GM11168 (cell line): ENCODE results near the gene PPFIBP2.

Source experiments
- in situ Hi-C: fragments of 300-500 bp; cut with MboI; formaldehyde crosslinking; loops from one replicate; pipeline ENCODE4 v1.12.0; 2022; ENCODE audit warnings: low sequenced_read_pairs; ENCODE audit not compliant: unreplicated experiment

The PPFIBP2 gene

DNA sequence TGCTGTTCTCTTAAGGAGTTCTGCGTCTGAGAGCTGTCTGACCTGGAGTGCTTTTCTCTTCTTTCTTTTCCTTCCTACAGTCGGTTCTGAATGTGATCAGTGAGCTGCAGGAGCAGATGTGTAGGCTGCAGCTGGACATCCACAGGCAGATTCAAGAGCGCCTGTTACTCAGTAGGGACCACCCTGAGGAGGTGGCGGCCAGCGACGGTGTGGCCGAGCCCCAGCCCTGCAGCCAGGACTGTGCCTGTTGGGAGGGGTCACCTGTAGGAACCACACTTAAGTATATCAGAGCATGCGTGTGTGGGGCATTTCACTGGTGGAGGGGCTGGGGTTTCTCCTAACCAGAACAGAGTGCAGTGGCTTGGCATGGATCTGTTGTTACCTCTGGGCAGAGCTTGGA is 103.2 kb downstream of the PPFIBP2 start:
- in situ Hi-C loops: no loop called here

DNA sequence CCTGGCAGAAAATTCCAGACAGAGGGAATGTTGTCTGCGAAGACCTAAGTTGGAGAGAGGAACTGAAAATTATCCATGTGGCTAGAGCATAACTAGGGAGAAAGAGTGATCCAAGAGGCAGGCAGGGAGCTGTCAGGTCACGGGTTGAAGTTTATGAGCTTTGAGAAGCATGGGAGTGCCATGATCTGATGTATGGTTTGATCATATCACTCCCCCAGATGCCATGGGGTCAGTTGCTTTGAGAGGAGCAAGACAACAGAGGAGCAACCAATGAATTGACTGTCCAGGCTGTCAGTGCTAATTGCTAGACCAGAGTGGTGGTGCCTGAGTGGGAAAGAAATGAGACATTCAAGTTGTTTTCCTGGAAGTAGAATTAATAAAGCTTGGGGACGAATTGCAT is 105.5 kb downstream of the PPFIBP2 start:
- in situ Hi-C loops: no loop called here

DNA sequence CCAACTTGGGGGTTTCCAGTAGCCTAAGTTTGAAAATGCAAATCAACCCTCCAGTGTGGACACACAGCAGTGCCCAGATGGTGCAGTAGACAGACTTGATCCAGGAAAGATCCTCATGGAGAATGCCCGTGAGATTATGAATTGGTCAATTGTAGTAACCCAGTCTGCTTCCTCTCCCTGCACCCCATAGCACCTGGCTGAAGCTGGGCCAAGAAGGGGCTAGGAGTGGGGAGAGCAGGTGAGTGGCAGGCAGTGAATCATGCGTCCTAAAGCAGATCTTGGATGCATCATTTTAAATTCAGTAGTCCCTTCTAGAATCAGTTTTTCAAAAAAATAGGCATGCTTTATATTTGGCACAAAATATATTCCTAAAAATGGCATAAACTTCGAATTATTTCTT is 107.3 kb downstream of the PPFIBP2 start:
- in situ Hi-C loops: no loop called here

DNA sequence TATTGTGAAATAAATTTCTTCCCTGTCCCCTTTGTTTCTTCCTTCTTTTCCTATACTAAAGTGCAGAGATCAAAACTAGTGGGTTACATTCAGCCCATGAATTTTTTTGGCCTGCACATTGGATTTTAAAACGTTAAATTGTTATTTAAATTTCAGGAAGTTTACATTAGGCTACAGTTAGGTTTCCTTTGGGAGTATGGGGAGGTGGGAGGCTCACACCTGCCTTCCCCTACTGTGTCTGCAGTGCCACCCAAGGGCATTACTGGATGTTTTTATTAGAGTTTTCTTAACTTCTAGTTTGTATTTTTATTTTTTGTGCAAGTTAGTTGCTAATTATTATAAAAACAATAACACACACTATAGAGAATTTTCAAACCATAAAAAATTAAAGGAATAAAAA is 107.8 kb downstream of the PPFIBP2 start:
- in situ Hi-C loops: no loop called here

DNA sequence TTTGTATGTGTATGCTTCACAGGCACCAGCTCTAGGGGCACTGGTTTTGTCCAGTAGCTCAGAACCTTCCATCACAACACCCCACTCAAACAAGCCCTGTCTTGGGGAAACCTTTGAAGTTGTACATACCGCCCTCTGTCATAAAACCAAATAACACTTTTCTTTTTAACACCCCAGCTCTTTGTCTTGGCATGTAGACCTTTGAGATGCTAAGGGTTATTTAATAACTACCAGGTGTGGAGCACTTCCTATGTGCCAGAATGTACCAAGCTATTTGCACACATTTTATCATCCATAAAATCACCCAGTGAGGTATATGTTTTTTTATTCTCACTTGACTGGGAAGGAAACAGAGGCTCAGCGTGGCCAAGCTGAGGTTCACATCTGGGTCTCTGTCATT is 108.9 kb downstream of the PPFIBP2 start:
- in situ Hi-C loops: no loop called here

DNA sequence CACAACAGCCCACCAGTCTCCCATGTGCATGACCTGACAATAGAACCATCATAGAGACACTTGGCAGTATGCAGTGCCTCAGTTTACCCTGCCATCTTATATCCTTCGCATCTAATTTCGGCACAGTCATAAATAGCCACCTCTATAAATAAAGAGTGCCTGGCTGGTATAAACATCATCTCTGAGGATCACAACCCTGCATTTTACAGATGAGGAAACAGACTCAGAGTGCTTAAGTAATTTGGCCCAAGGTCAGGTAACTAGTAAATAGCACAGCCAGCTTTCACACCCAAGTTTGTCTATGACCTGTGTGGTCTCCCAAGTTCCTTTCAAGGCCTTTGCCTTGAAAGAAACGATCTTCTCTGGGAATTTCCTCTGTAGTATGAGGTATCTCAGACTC is 114.9 kb downstream of the PPFIBP2 start:
- in situ Hi-C loops: no loop called here

DNA sequence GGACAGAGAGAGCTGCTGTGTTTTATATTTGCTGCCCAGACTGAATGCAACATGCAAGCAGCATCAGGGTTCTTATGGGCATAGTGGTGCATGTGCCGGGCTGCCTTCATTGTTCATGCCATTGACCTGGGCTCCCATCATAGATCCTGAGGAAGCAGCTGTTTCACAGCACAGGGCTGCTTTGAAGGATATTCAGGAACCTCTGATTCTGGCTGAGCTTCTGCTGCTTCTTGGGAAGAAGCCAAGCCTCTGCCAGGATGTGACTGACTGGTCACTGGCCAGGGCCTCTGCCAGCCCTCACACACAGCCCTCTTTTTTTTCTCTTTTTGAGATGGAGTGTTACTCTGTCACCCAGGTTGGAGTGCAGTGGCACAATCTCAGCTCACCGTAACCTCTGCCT is 116.2 kb downstream of the PPFIBP2 start:
- in situ Hi-C loops: no loop called here

DNA sequence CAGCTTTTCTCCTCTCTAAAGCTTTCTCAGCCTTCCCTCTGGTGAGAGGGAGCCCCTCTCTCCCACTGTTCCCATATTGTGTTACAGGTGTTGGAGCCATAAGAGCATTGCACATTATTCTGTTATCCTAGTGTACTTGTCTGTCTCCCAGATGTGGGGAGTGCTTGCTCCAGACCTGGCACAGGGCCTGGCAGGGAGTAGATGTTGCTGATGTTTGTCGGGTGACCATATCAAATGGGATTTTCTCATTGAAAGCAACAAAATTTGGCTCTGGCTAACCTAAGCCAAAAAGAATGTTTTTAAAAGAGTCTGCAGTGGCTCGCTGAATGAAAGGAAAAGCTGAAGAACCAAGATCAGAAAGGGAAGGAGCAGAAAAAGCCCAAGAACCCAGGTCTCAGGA is 118.4 kb downstream of the PPFIBP2 start:
- in situ Hi-C loops: no loop called here

DNA sequence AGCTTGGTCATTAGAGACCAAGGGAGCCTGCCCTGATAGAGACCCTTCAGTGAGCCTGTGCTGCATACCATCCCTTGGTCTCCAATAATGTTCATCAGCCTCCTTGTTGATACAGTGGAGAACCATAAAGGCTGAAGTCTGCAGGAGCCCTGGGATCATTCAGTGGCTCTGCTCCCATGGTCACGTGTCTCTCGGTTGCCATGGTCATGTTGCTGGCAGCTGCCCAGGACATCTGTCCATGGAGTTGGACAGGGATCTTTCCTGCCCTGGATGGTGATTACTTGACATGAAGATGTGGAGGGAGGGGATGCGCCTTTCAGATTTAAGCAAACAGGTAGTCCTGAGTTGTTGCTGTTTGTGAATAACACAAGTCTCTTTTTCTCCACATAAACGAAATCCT is 121.3 kb downstream of the PPFIBP2 start:
- in situ Hi-C loops: no loop called here

DNA sequence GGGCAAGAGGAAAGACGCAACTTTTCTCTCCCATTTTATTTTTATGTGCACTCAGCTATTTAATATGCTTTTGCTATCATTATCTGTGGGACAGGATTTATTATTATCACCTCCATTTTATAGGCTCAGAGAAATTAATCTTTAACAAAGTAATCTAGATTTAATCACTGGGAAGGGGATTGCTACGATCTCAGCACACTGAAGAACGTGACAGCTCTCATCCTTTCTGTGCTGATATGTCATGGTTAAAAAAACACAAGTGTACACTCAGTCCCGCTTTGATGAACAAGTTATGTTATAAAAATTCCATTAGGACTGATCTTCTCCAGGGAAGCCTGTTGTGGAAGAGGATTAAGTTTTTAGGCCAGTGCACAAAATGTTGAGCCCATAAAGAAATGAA is 121.9 kb downstream of the PPFIBP2 start:
- in situ Hi-C loops: no loop called here

DNA sequence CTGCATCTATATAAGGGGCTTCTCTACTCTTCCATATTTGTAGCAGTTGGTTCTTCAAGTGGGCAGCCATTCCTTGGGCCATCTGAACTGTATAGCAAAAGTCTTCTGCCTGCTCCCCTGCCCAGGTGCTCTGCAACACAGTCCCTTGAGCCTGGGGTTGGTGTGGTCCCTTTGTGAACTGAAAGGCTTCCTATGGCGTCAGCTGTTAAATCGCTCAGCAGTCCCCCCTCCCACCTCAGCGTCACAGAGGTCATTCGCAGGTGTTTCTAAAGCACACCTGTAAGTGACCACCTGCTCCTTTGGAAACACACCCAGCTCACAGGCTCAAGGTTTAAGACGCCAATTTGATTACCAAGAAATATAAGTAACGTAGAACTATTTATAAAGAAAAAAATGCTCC is 122.6 kb downstream of the PPFIBP2 start:
- in situ Hi-C loops: no loop called here

DNA sequence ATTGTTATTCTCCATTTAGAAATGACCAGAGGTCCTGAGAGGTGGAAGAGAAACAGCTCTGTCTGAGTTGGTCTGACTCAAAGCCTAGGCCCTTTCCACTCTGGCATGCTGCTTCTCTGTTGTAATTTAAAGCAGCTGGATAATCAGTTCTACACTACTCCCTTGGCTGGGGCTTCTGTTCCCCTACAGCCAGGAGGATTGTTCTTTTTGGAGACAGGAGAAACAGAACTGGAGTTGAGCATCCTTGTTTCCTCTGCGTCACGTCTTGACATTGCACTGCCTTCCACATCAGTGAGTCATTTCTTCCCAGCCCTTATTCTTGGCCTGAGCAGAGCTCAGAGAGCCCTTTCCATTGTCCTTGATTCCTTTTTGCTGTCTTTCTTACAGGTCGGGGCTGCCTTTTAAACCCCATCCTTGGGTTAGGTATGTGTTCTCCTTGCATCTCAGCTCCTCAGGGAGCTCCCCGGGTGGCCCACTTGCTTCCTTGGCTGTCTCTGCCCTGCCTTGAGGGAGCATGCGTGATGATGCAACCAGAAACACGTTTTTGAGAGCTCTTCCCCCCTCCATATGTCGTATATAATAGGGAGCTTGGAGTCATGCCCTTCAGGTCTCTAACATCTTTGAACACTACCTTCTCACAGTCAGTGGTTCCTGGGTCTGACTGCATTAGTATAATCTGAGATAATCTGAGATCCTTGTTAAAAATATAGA is 123.8 kb downstream of the PPFIBP2 start:
- in situ Hi-C loops: no loop called here

DNA sequence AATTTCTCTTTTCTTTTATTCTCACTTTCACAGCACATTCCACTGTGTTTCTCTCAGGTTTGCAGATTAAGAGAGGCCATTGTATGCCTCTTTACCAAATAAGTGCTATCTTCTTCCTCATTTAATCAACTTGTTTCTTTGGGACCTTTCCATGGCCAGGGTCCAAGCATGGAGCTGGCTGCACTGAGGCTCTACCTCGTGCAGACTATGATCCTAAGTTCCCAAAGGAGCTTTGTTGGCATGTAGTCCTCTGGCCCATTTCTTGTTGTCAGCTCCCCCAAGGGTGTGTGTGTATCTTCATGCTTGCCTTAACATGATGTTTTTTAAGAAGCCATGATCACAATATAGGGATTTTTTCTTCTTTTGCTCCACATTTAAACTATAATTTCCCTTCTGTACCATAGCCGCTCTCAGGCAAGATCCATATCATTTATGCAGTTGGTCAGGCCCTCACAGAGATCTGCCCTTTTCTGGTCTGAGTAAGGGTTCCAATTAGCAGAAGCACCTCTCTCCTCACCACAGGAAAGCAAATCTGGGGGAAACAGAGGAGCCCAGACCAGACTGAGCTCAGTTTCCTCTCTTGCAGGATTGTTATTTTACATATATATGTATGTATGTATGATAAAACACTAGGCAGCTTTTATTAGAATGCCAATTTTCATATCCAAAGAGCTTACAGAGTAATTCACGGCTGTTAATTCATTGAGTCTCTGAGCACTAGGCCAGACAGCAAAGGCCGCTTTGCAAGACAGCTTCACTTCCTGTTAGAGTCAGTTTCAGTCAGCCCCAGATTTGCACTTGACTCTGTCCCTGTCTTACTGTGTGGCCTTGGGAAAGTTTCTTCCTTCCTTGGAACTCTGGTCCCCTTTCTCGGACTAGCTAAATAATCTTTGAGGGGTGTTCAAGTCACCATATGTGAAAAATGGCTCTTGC is 125.2 kb downstream of the PPFIBP2 start:
- in situ Hi-C loops: no loop called here

DNA sequence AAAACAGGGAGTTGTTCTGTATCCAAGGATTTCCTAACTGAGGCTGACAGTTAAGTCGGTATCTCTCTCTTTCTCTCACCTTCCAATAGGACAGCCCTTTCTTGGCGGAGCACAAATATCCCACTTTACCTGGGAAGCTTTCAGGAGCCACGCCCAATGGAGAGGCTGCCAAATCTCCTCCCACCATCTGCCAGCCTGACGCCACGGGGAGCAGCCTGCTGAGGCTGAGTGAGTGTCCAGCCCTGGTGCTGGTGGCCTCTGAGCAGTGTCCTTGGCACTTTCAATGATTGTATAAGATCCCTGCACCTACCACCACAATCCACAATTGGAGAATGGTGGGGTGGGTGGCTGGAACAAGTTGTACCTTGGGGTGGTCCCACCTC is 125.8 kb downstream of the PPFIBP2 start:
- in situ Hi-C loops: no loop called here

DNA sequence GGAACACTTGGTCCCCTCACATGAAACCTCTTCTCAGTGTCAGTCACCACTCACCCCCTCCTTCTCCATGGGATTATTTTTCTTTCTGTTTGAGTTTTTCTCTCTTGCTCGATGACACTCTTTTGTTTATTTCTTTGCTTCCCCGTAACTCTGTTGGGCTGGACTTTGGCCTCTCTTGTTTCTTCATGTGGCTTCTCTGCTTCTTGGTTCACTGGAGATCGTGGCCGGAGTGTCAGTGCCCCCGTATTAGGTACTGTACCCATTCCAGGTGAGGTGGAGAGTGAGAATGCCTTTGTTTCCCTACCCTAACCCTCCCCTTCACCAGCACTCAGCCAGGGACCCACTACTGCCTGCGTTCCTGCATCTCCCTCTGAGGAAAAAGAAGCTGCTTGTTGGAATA is 127.0 kb downstream of the PPFIBP2 start:
- in situ Hi-C loops: no loop called here

DNA sequence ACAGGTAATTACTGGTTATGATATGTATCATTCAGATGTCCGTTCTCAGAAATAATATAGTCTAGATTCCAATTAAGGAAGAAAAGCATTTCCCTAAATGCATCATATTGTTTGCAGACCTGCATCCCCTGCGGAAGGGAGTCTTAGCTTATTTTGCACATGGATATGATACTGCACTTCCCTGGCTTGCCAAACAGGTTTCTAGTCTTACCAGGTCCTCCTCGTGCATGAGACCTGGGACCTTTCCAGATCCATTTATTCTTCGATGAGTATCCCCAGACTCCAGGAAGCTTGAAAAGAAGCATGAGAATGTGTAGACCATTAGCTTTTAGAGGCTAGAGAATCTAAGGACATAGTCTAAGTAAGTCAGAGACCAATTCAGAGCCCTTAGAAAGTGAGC is 128.9 kb downstream of the PPFIBP2 start:
- in situ Hi-C loops: no loop called here

DNA sequence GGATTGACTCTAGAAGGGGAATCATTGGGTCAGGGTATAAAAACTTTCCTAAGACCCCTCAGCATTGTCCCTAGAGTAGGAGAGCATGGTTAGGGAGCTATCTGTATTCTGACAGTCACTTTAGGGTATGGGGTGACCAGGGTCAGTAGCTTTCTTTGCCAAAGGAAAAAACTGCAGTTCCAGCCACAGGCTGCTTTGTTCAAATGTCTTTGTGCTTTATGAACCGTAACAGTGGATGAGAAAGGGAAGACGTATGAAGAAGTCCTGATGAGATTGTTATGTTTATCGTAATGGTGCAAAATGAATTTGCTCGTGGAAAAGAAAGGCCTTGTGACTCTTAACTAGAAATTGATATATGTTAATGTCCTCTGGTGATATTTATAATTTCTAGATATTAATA is 129.5 kb downstream of the PPFIBP2 start:
- in situ Hi-C loops: no loop called here

DNA sequence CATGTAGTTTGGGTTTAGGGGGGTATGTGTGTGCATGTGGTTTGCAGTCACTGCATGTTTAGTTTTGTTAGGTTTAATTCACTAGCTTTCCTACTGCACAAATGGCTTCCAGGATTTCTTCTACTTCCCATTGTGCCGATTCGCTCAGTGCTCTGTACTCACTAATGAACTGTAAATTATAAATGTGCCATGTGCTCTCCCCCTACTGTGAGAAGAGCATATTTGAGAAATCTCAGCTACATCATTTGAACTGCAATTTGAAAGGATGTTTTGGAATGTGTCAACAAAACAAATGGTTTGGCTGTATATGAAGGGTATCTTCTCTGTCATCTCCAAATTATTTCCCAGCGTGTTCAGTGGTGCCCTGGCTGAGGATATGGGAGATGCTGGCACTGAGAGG is 131.4 kb downstream of the PPFIBP2 start:
- in situ Hi-C loops: no loop called here

DNA sequence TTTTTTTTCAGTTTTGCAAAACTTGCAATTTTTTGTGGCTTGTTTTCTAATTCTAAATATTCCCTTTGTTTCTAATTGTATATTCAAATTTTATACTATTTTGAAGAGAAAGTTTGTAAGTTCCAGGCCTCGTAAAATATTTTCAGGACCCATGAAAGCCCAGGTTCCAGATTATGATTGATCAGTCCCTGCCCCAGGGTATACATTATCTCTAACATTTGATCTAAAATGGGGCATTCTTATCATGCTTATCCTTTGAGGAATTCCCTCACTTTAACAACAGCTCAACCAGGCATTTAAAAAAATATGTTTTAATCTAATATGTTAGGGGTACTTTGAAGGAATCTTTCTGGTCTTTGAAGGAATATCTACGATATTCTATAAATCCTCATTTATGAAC is 133.1 kb downstream of the PPFIBP2 start:
- in situ Hi-C loops: no loop called here

DNA sequence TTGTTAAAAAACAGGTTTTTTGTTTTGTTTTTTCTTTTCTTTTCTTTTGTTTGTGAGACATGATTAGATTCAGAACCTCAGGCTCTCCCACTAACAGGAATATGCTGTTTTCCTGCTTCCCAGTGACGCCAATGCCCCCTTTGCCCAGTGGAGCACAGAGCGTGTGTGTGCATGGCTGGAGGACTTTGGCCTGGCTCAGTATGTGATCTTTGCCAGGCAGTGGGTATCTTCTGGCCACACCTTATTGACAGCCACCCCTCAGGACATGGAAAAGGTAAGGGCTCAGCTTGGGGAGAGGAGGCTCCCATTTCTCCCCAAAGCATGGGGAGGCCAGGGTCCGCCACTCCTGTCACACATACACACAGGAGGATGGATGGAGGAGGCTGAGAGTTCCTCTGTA is 134.5 kb downstream of the PPFIBP2 start:
- in situ Hi-C loops: no loop called here

DNA sequence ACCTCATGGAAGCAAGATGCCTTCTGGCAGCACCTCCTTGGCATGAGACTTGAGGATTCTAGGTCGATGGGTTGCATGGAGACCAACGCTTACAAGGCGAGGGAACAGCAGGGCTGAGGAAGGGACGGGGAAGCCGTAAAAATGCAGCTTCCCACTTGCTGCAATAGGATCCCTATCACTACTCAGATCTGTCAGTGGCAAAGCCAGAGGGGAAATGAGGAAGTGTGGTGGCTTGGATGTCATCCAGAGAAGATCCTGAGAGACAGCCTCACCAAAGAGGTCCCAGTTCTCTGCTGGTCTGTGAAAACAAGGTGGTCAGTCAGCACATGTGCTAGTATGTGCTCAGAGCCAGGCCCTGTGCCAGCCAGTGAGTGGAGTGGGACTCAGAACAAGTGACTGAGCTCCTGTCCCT is 137.3 kb downstream of the PPFIBP2 start:
- in situ Hi-C loops: no loop called here

DNA sequence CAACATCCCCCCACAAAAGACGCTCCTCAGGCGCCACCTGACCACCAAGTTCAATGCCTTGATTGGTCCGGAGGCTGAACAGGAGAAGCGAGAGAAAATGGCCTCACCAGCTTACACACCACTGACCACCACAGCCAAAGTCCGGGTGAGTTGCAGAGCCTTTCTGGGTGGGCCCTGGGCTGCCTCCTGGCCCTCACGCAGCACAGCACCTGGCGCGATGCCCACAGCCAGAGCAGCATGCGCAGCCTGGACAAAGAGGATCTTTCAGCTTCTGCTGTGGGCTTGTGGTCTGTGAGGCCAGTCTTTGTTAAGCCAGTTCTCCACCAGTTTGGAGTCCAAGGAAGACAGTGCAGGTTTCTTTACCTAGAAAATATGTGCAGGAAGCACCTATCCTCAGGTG is 137.9 kb downstream of the PPFIBP2 start:
- in situ Hi-C loops: no loop called here
